PC-3 (cell line): ENCODE data around the gene GABRG3.

ENCODE experiments used
- EZH2 ChIP-seq: fragments of 300-600 bp; sonication (generic); IDR thresholded peaks from one replicate; pipeline ENCODE4 v1.6.1; 2017; ENCODE audit warnings: antibody characterized with exemption, mild to moderate bottlenecking, low read length; ENCODE audit not compliant: unreplicated experiment
- EZH2phosphoT487 ChIP-seq: fragments of 300-600 bp; sonication (generic); IDR thresholded peaks from 2 replicates; pipeline ENCODE4 v1.6.1; 2018; ENCODE audit warnings: mild to moderate bottlenecking, antibody characterized with exemption, low read length, borderline replicate concordance
- TF ChIP-seq, protein P1 (sequence below): fragments of 300-600 bp; sonication (generic); conservative IDR thresholded peaks from 2 replicates; pipeline ENCODE4 v1.5.1; 2017; ENCODE audit warnings: antibody characterized with exemption, low read depth, mild to moderate bottlenecking, low read length

DNA sequence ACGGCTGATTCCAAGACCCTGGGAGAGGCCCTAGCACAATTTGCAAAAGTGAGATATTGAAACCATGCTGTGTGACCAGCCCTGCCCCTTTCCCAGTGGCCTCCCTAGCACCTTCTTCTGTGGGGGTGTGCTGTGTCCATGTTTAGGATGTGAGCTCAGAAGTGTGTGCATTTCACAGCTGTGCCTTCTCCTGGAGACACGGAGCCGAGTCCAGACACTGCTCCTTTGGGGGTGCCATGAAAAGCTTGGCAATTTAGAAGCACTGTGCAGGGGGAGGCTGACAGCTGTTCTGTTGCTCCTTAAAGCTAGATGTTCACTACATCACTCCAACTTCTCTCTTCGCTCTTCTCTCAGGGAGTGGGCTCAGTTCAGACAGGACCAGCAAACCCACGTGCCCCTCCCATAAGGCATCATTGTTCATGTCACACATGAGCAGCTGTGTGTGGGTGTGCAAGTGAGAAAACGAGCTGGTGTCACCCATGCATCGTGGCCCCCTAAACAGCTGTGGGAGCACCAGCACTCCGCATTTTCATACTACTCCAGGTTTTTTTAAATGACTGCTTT, 492.6 kb downstream of the GABRG3 start:
- TF ChIP-seq, protein P1, sequence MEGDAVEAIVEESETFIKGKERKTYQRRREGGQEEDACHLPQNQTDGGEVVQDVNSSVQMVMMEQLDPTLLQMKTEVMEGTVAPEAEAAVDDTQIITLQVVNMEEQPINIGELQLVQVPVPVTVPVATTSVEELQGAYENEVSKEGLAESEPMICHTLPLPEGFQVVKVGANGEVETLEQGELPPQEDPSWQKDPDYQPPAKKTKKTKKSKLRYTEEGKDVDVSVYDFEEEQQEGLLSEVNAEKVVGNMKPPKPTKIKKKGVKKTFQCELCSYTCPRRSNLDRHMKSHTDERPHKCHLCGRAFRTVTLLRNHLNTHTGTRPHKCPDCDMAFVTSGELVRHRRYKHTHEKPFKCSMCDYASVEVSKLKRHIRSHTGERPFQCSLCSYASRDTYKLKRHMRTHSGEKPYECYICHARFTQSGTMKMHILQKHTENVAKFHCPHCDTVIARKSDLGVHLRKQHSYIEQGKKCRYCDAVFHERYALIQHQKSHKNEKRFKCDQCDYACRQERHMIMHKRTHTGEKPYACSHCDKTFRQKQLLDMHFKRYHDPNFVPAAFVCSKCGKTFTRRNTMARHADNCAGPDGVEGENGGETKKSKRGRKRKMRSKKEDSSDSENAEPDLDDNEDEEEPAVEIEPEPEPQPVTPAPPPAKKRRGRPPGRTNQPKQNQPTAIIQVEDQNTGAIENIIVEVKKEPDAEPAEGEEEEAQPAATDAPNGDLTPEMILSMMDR: no peak
- TF ChIP-seq EZH2: no peak
- no peak for TF ChIP-seq EZH2phosphoT487
